K562 (cell line): ENCODE results near the gene LGI4.

Experiments
- CTCF ChIP-seq, 3 experiments: IDR thresholded peaks in 2 of 3; conservative IDR thresholded peaks in 1 of 3; 2 replicates each; pipeline ENCODE4 v1.5.1; 2011 to 2012; ENCODE audit warnings: low read length in 3 of 3, mild to moderate bottlenecking in 3 of 3, control low read depth in 2 of 3, improper control_type of control experiment in 1 of 3, inconsistent platforms in 1 of 3, low read depth in 1 of 3, mixed read lengths in 1 of 3, moderate library complexity in 1 of 3; ENCODE audit not compliant: insufficient read depth in 2 of 3
- EZH2 ChIP-seq: IDR thresholded peaks from 2 replicates; pipeline ENCODE4 v1.6.1; 2012; ENCODE audit warnings: low read depth, mild to moderate bottlenecking, inconsistent platforms, low read length, borderline replicate concordance
- ZNF121 ChIP-seq: sonication (generic); formaldehyde crosslinking; conservative IDR thresholded peaks from 2 replicates; pipeline ENCODE4 v1.8.0; 2022; ENCODE audit warnings: missing genetic modification reagents

- no peak for TF ChIP-seq CTCF (IDR thresholded peaks at IDR 0.05 in 2 of 3, conservative IDR thresholded peaks at IDR 0.05 in 1 of 3; ENCODE audit: insufficient read depth in 2 of 3, low read depth in 1 of 3, low read length in 3 of 3)
- no peak for TF ChIP-seq ZNF121 (CRISPR knock-in tag)
- no peak for TF ChIP-seq EZH2
These were observed 49.4 kb upstream of the LGI4 start for GRCh38 chr19:35184267-35184666.
